ENCODE measurements around the gene ADAMTS7. TPM values are rescaled to one million over a fixed set of nuclear protein-coding genes. Genes with fewer than 3 reads are reported as not detected.
A peak's percentile ranks its signal among the peaks of the same experiment; 100 is the strongest.

Gene ADAMTS7, protein sequence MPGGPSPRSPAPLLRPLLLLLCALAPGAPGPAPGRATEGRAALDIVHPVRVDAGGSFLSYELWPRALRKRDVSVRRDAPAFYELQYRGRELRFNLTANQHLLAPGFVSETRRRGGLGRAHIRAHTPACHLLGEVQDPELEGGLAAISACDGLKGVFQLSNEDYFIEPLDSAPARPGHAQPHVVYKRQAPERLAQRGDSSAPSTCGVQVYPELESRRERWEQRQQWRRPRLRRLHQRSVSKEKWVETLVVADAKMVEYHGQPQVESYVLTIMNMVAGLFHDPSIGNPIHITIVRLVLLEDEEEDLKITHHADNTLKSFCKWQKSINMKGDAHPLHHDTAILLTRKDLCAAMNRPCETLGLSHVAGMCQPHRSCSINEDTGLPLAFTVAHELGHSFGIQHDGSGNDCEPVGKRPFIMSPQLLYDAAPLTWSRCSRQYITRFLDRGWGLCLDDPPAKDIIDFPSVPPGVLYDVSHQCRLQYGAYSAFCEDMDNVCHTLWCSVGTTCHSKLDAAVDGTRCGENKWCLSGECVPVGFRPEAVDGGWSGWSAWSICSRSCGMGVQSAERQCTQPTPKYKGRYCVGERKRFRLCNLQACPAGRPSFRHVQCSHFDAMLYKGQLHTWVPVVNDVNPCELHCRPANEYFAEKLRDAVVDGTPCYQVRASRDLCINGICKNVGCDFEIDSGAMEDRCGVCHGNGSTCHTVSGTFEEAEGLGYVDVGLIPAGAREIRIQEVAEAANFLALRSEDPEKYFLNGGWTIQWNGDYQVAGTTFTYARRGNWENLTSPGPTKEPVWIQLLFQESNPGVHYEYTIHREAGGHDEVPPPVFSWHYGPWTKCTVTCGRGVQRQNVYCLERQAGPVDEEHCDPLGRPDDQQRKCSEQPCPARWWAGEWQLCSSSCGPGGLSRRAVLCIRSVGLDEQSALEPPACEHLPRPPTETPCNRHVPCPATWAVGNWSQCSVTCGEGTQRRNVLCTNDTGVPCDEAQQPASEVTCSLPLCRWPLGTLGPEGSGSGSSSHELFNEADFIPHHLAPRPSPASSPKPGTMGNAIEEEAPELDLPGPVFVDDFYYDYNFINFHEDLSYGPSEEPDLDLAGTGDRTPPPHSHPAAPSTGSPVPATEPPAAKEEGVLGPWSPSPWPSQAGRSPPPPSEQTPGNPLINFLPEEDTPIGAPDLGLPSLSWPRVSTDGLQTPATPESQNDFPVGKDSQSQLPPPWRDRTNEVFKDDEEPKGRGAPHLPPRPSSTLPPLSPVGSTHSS (N-terminal part only)
- polyA plus RNA-seq (2011; rRNA removed) (5.0 and 6.4 TPM in 2 replicates), polyA minus RNA-seq (2011; rRNA and poly(A)+ RNA removed) (12.0 and 12.3 TPM in 2 replicates)

DNA sequence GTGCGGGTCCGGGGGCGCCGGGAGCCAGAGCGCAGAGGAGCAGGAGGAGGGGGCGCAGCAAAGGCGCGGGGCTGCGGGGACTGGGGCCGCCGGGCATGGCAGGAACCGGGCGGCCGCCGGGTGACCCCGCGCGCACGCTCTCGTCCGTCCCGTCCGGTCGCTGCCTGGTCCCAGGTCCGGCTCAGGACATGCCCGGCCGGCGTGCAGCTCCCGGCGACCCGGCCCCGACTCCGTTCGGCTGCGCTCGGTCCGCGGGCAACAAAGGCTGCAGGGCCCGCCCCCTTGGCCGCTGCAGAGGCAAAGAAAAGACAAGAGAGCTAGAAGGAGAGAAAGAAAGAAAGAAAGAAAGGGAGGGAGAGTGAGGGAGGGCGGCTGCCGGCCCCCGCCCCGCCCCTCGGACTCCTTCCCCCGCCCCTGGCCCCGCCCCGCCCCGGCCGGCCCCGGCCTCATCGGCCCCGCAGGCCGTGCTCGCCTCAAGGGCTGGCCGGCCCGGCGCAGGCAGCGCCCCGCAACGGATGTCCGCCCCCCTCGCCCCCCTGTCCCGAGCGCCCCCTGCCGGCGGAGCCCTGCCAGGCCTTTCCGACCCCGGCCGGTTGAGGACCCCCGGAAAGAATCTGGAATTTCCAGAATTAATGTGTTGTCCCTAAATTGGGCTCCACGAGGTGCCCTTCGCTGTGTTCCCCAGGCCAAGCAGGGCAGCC, at the start of gene ADAMTS7:
TSS of gene ADAMTS7 (minus strand) at position 341 of the 701 bp plus-strand sequence. CDS start at position 97, 244 bp downstream.
- Histone ChIP-seq H3K9me3 (ENCODE audit: control insufficient read depth, insufficient read depth, low read length) (peaks cover 3% of the 10 kb centered on the region), H3K4me3 (ENCODE audit: low read depth, low read length) (peak within 1 kb of the TSS; percentile 72), H3K27me3 (ENCODE audit: control insufficient read depth, insufficient read depth, low read length) (no peaks in the 10 kb centered on the region), H3K27ac (ENCODE audit: low read depth, low read length) (peak within 1 kb of the TSS; percentile 57)
- ChIA-PET POLR2A (interaction anchor here (0.6 to 1.7 kb wide), 7 partner anchors 12 to 178 kb away, joined by 3 to 13 read pairs (median 4); no protein-coding TSS in a partner anchor), CTCF (interaction anchor here (0.6 to 2.2 kb wide), 28 partner anchors 8 to 1669 kb away, joined by 3 to 11 read pairs (median 3); no protein-coding TSS in a partner anchor)
- peak; percentile 73 for TF ChIP-seq CTCF (IDR thresholded peaks at IDR 0.05; ENCODE audit: low read depth, low read length)
- DNase-seq (ENCODE audit: low read depth, low spot score) = peak; percentile 32

GRCh38 chr15:78859971-78860719, 48.9 kb upstream of the ADAMTS7 start:
- Histone ChIP-seq H3K27ac (ENCODE audit: low read depth, low read length) (peak overlapping the region; percentile 93), H3K4me3 (ENCODE audit: low read depth, low read length) (peak overlapping the region; percentile 62), H3K27me3 (ENCODE audit: control insufficient read depth, insufficient read depth, low read length) (no peaks in the 10 kb centered on the region), H3K9me3 (ENCODE audit: control insufficient read depth, insufficient read depth, low read length) (no peaks in the 10 kb centered on the region)
- TF ChIP-seq CTCF (IDR thresholded peaks at IDR 0.05; ENCODE audit: low read depth, low read length) = peak; percentile 61
- POLR2A ChIA-PET = interaction anchor here (0.6 to 1.5 kb wide), 7 partner anchors 9 to 314 kb away, joined by 3 to 22 read pairs (median 3); partner anchors contain the start of gene MORF4L1
- CTCF ChIA-PET = interaction anchor here (0.6 kb wide), 1 partner anchor 13 kb away, joined by 3 read pairs; no protein-coding TSS in a partner anchor
- DNase-seq (ENCODE audit: low read depth, low spot score) = peak; percentile 65

- no peak for TF ChIP-seq CTCF (IDR thresholded peaks at IDR 0.05; ENCODE audit: low read depth, low read length)
- Histone ChIP-seq H3K4me3 (ENCODE audit: low read depth, low read length) (no peak overlapping the region), H3K27me3 (ENCODE audit: control insufficient read depth, insufficient read depth, low read length) (no peaks in the 10 kb centered on the region), H3K27ac (ENCODE audit: low read depth, low read length) (no peak overlapping the region), H3K9me3 (ENCODE audit: control insufficient read depth, insufficient read depth, low read length) (no peaks in the 10 kb centered on the region; the same call in 1 of the 2 replicates)
- ChIA-PET CTCF (interaction anchor here (0.6 to 1.5 kb wide), 3 partner anchors 44 to 1636 kb away, joined by 3 read pairs; partner anchors contain the start of gene ADAMTS7), POLR2A (interaction anchor here (0.7 to 1.8 kb wide), 3 partner anchors 17 to 45 kb away, joined by 3 to 8 read pairs (median 5); partner anchors contain the start of gene MORF4L1)
- peak; percentile 50 for DNase-seq (ENCODE audit: low read depth, low spot score)
These were observed 44.5 kb upstream of the ADAMTS7 start for GRCh38 chr15:78855746-78856145.

Data from AG04450 (cell line).